Muscle layer of duodenum (tissue), 2 donors: ENCODE measurements around the gene KCNIP4.

ENCODE experiments used
- H3K27ac ChIP-seq: one replicate; pipeline ENCODE4 v1.7.0; 2013; ENCODE audit warnings: mild to moderate bottlenecking, low read length
- H3K27me3 ChIP-seq: one replicate; pipeline ENCODE4 v1.7.0; 2013; ENCODE audit warnings: low read depth, mild to moderate bottlenecking, control low read depth, low read length
- H3K36me3 ChIP-seq, 2 donors: one replicate each; pipeline ENCODE4 v1.7.0; 2013; ENCODE audit warnings: low read length in 2 of 2, control low read depth in 1 of 2, mild to moderate bottlenecking in 1 of 2; ENCODE audit not compliant: insufficient read depth in 2 of 2, control insufficient read depth in 1 of 2
- H3K4me1 ChIP-seq, 2 donors: one replicate each; pipeline ENCODE4 v1.7.0; 2013; ENCODE audit warnings: low read length in 2 of 2, mild to moderate bottlenecking in 2 of 2, control low read depth in 1 of 2, moderate library complexity in 1 of 2; ENCODE audit not compliant: insufficient read depth in 2 of 2, control insufficient read depth in 1 of 2
- H3K4me3 ChIP-seq, 2 donors: one replicate each; pipeline ENCODE4 v1.7.0; 2013; ENCODE audit warnings: low read length in 2 of 2, low read depth in 1 of 2, mild to moderate bottlenecking in 1 of 2
- H3K9me3 ChIP-seq, 2 donors: one replicate each; pipeline ENCODE4 v1.7.0; 2013; ENCODE audit warnings: low read length in 2 of 2, control low read depth in 1 of 2, mild to moderate bottlenecking in 1 of 2; ENCODE audit not compliant: control insufficient read depth in 1 of 2
- donor health status: healthy.

The KCNIP4 gene

GRCh38 chr4:20883231-20883630 lies 1065.3 kb downstream of the KCNIP4 start:
- H3K27me3 ChIP-seq, result no peaks in the 10 kb centered on the region
- H3K9me3 ChIP-seq, result no peaks in the 10 kb centered on the region
- no peaks in the 10 kb centered on the region for H3K36me3 ChIP-seq
- no peaks in the 10 kb centered on the region for H3K4me1 ChIP-seq
- H3K4me3 ChIP-seq, result no peak overlapping the region
- H3K27ac ChIP-seq, result no peak overlapping the region

GRCh38 chr4:20882500-20882899 lies 1066.1 kb downstream of the KCNIP4 start:
- Histone ChIP-seq H3K36me3 (no peaks in the 10 kb centered on the region), H3K9me3 (no peaks in the 10 kb centered on the region), H3K4me3 (no peak overlapping the region), H3K27ac (no peak overlapping the region), H3K27me3 (no peaks in the 10 kb centered on the region), H3K4me1 (no peaks in the 10 kb centered on the region)

- Histone ChIP-seq H3K9me3 (no peaks in the 10 kb centered on the region), H3K27ac (no peak overlapping the region), H3K4me1 (no peaks in the 10 kb centered on the region), H3K4me3 (no peak overlapping the region), H3K27me3 (no peaks in the 10 kb centered on the region), H3K36me3 (no peaks in the 10 kb centered on the region)
These were observed 1066.9 kb downstream of the KCNIP4 start for GRCh38 chr4:20881658-20882057.

GRCh38 chr4:20878806-20879205 lies 1069.8 kb downstream of the KCNIP4 start:
- no peaks in the 10 kb centered on the region for H3K4me1 ChIP-seq
- H3K36me3 ChIP-seq, result no peaks in the 10 kb centered on the region
- H3K27me3 ChIP-seq, result no peaks in the 10 kb centered on the region
- no peak overlapping the region for H3K27ac ChIP-seq
- H3K9me3 ChIP-seq, result no peaks in the 10 kb centered on the region
- no peak overlapping the region for H3K4me3 ChIP-seq

- H3K36me3 ChIP-seq, result no peaks in the 10 kb centered on the region
- H3K4me1 ChIP-seq, result no peaks in the 10 kb centered on the region
- H3K9me3 ChIP-seq, result no peaks in the 10 kb centered on the region
- H3K27me3 ChIP-seq, result no peaks in the 10 kb centered on the region
- H3K27ac ChIP-seq, result no peak overlapping the region
- no peak overlapping the region for H3K4me3 ChIP-seq
These were observed 1078.1 kb downstream of the KCNIP4 start for GRCh38 chr4:20870436-20870835.

- Histone ChIP-seq H3K9me3 (no peaks in the 10 kb centered on the region), H3K4me3 (no peak overlapping the region), H3K36me3 (no peaks in the 10 kb centered on the region), H3K4me1 (no peaks in the 10 kb centered on the region), H3K27ac (no peak overlapping the region), H3K27me3 (no peaks in the 10 kb centered on the region)
These were observed 1080.5 kb downstream of the KCNIP4 start for GRCh38 chr4:20868108-20868507.

- Histone ChIP-seq H3K27ac (no peak overlapping the region), H3K27me3 (no peaks in the 10 kb centered on the region), H3K4me1 (no peaks in the 10 kb centered on the region), H3K36me3 (no peaks in the 10 kb centered on the region), H3K9me3 (no peaks in the 10 kb centered on the region), H3K4me3 (no peak overlapping the region)
These were observed 1087.7 kb downstream of the KCNIP4 start for GRCh38 chr4:20860878-20861277.

- Histone ChIP-seq H3K36me3 (no peaks in the 10 kb centered on the region), H3K27me3 (no peaks in the 10 kb centered on the region), H3K9me3 (no peaks in the 10 kb centered on the region), H3K4me3 (no peak overlapping the region), H3K27ac (no peak overlapping the region), H3K4me1 (no peaks in the 10 kb centered on the region)
These were observed 1089.3 kb downstream of the KCNIP4 start for GRCh38 chr4:20859097-20859781.

GRCh38 chr4:20857081-20857480 lies 1091.5 kb downstream of the KCNIP4 start:
- H3K4me3 ChIP-seq, result no peak overlapping the region
- no peaks in the 10 kb centered on the region for H3K36me3 ChIP-seq
- no peak overlapping the region for H3K27ac ChIP-seq
- peaks cover 0 to 4% of the 10 kb centered on the region in 2 donors for H3K9me3 ChIP-seq
- no peaks in the 10 kb centered on the region for H3K27me3 ChIP-seq
- no peaks in the 10 kb centered on the region for H3K4me1 ChIP-seq

GRCh38 chr4:20847124-20847747 lies 1101.3 kb downstream of the KCNIP4 start:
- Histone ChIP-seq H3K4me1 (no peaks in the 10 kb centered on the region), H3K4me3 (no peak overlapping the region), H3K36me3 (no peaks in the 10 kb centered on the region), H3K27me3 (no peaks in the 10 kb centered on the region), H3K9me3 (peaks cover 0 to 5% of the 10 kb centered on the region in 2 donors), H3K27ac (no peak overlapping the region)

GRCh38 chr4:20844311-20844710 lies 1104.3 kb downstream of the KCNIP4 start:
- no peaks in the 10 kb centered on the region for H3K9me3 ChIP-seq
- H3K27ac ChIP-seq, result no peak overlapping the region
- no peaks in the 10 kb centered on the region for H3K27me3 ChIP-seq
- H3K36me3 ChIP-seq, result no peaks in the 10 kb centered on the region
- H3K4me3 ChIP-seq, result no peak overlapping the region
- peaks cover 0 to 8% of the 10 kb centered on the region in 2 donors for H3K4me1 ChIP-seq
